Measurements from ENCODE around the gene PDZD11.
"Not testable (repeated sequence)": the region's sequence is repeated elsewhere in the genome, so short reads cannot be mapped to it uniquely, and the experiment has no call there.

The PDZD11 gene

GRCh38 chrX:70313503-70313902 lies 23.8 kb upstream of the PDZD11 start:
- no peak for TF ChIP-seq EZH2 (IDR thresholded peaks at IDR 0.05)
- TF ChIP-seq FOXP2 (optimal IDR thresholded peaks at IDR 0.05; ENCODE audit: control extremely low read depth, extremely low read length, insufficient read depth) = no peak
- no peak for TF ChIP-seq POLR2AphosphoS5 (IDR thresholded peaks at IDR 0.05; ENCODE audit: borderline replicate concordance, low read depth, low read length)
- Histone ChIP-seq H3K36me3 (ENCODE audit: insufficient read depth, low read length) (peaks cover 25% of the 10 kb centered on the region), H3K4me3 (no peak overlapping the region), H3K9ac (ENCODE audit: insufficient read length) (no peak overlapping the region), H3K9me3 (ENCODE audit: low read depth, low read length) (no peaks in the 10 kb centered on the region), H3K27ac (no peak overlapping the region)
- DNase-seq (ENCODE audit: low read depth, low spot score) = no peak

DNA sequence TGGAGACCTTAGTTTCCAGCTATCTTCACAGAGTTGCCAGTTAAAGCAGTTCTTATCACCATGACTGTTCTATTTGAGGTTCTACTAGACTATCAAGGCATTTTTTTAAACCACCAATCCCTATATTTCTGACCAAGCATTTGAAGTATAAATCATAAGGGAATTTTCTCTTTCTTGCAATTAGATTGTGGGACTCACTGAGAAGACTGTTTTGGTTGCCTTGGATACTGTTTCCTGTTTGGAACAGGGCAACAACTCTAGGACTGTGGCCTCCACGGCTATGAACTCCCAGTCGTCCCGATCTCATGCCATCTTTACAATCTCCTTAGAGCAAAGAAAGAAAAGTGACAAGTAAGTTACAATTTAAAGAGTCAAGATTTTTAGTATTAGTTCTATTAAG lies 12.0 kb upstream of the PDZD11 start:
- no peak for DNase-seq (ENCODE audit: low read depth, low spot score)
- Histone ChIP-seq H3K36me3 (ENCODE audit: insufficient read depth, low read length) (peaks cover 53% of the 10 kb centered on the region), H3K27ac (no peak overlapping the region), H3K9ac (ENCODE audit: insufficient read length) (no peak overlapping the region), H3K9me3 (ENCODE audit: low read depth, low read length) (no peaks in the 10 kb centered on the region), H3K4me3 (no peak overlapping the region)
- TF ChIP-seq POLR2AphosphoS5 (IDR thresholded peaks at IDR 0.05; ENCODE audit: borderline replicate concordance, low read depth, low read length) (no peak), EZH2 (IDR thresholded peaks at IDR 0.05) (no peak), FOXP2 (optimal IDR thresholded peaks at IDR 0.05; ENCODE audit: control extremely low read depth, extremely low read length, insufficient read depth) (no peak)

- no peak for DNase-seq (ENCODE audit: low read depth, low spot score)
- Histone ChIP-seq H3K36me3 (ENCODE audit: insufficient read depth, low read length) (peaks cover 16% of the 10 kb centered on the region), H3K9me3 (ENCODE audit: low read depth, low read length) (no peaks in the 10 kb centered on the region), H3K27ac (no peak overlapping the region), H3K9ac (ENCODE audit: insufficient read length) (no peak overlapping the region), H3K4me3 (no peak overlapping the region)
- no peak for TF ChIP-seq EZH2 (IDR thresholded peaks at IDR 0.05)
- no peak for TF ChIP-seq POLR2AphosphoS5 (IDR thresholded peaks at IDR 0.05; ENCODE audit: borderline replicate concordance, low read depth, low read length)
- TF ChIP-seq FOXP2 (optimal IDR thresholded peaks at IDR 0.05; ENCODE audit: control extremely low read depth, extremely low read length, insufficient read depth) = no peak
These were observed 3.9 kb upstream of the PDZD11 start for GRCh38 chrX:70293621-70294020.

DNA sequence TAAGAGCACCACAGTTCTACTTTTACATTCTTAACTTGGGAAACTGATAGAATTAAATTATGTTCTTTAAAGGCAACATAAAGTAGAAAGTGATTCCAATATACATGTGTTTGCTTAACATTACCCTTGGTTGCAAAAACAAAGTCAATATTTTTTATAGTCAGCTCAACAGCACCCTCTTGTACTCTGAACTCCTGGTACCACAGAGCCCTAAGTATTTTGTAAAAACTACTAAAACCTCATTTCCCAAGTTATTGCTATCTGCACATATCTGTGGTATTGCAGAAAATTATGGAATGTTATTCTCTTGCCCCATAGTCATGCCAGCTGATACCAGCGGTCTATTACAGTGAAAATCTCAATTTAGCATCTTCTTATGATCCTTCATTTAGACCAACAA lies 3.1 kb upstream of the PDZD11 start:
- no peak overlapping the region for H3K4me3 ChIP-seq
- no peaks in the 10 kb centered on the region for H3K9me3 ChIP-seq (ENCODE audit: low read depth, low read length)
- peaks cover 20% of the 10 kb centered on the region for H3K36me3 ChIP-seq (ENCODE audit: insufficient read depth, low read length)
- H3K9ac ChIP-seq (ENCODE audit: insufficient read length) = peak overlapping the region; percentile 28
- H3K27ac ChIP-seq = no peak overlapping the region
- TF ChIP-seq FOXP2 (optimal IDR thresholded peaks at IDR 0.05; ENCODE audit: control extremely low read depth, extremely low read length, insufficient read depth) (no peak), EZH2 (IDR thresholded peaks at IDR 0.05) (no peak), POLR2AphosphoS5 (IDR thresholded peaks at IDR 0.05; ENCODE audit: borderline replicate concordance, low read depth, low read length) (no peak)
- no peak for DNase-seq (ENCODE audit: low read depth, low spot score)

GRCh38 chrX:70289168-70289792 lies 447 bp downstream of the PDZD11 start:
- peak overlapping the region; percentile 71 for H3K9ac ChIP-seq (ENCODE audit: insufficient read length)
- H3K36me3 ChIP-seq (ENCODE audit: insufficient read depth, low read length) = peaks cover 18% of the 10 kb centered on the region; the same call in 1 of the 2 replicates
- DNase-seq (ENCODE audit: low read depth, low spot score) = no peak
- peak overlapping the region; percentile 84 for H3K4me3 ChIP-seq
- no peaks in the 10 kb centered on the region for H3K9me3 ChIP-seq (ENCODE audit: low read depth, low read length)
- no peak for TF ChIP-seq POLR2AphosphoS5 (IDR thresholded peaks at IDR 0.05; ENCODE audit: borderline replicate concordance, low read depth, low read length)
- H3K27ac ChIP-seq = no peak overlapping the region

DNA sequence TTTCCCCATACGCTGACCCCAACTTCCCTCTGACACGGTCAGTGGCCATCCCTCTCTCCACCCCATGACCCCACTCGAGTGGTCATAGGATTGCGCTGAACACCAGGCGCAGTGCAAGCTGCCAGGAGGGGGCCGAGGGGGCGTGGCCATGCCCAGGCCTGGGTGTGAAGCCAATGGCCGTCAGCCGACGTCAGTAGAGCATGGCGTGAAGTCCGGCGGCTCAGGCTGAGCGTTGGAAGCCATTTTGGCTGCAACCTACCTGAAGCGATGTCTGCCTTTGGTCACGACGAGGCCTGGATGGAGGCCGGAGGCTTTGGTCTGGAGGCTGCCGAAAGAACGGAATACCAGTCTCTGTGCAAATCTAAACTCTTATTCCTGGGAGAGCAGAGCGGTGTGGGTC lies 7.8 kb downstream of the PDZD11 start, which contains the start of gene RAB41:
TSS of gene RAB41 (plus strand) at position 222 of the 400 bp plus-strand sequence. CDS start at position 268, 46 bp downstream.
- TF ChIP-seq FOXP2 (optimal IDR thresholded peaks at IDR 0.05; ENCODE audit: control extremely low read depth, extremely low read length, insufficient read depth) (no peak), POLR2AphosphoS5 (IDR thresholded peaks at IDR 0.05; ENCODE audit: borderline replicate concordance, low read depth, low read length) (no peak), EZH2 (IDR thresholded peaks at IDR 0.05) (no peak)
- DNase-seq (ENCODE audit: low read depth, low spot score) = no peak

GRCh38 chrX:70280573-70280972 lies 9.2 kb downstream of the PDZD11 start:
- TF ChIP-seq EZH2 (IDR thresholded peaks at IDR 0.05) (no peak), POLR2AphosphoS5 (IDR thresholded peaks at IDR 0.05; ENCODE audit: borderline replicate concordance, low read depth, low read length) (no peak), FOXP2 (optimal IDR thresholded peaks at IDR 0.05; ENCODE audit: control extremely low read depth, extremely low read length, insufficient read depth) (no peak)
- H3K27ac ChIP-seq = no peak overlapping the region
- no peaks in the 10 kb centered on the region for H3K36me3 ChIP-seq (ENCODE audit: insufficient read depth, low read length)
- no peak overlapping the region for H3K4me3 ChIP-seq
- H3K9me3 ChIP-seq (ENCODE audit: low read depth, low read length) = no peaks in the 10 kb centered on the region
- no peak overlapping the region for H3K9ac ChIP-seq (ENCODE audit: insufficient read length)
- DNase-seq (ENCODE audit: low read depth, low spot score) = no peak

More for the DNA sequence above, 7.8 kb downstream of the PDZD11 start, which contains the start of gene RAB41:
- H3K9me3 ChIP-seq (ENCODE audit: low read depth, low read length) = no peaks in the 10 kb centered on the region
- H3K36me3 ChIP-seq (ENCODE audit: insufficient read depth, low read length) = peaks cover 3% of the 10 kb centered on the region; the same call in 1 of the 2 replicates
- no peak within 1 kb of the TSS for H3K4me3 ChIP-seq
- H3K9ac ChIP-seq (ENCODE audit: insufficient read length) = no peak within 1 kb of the TSS
- H3K27ac ChIP-seq = no peak within 1 kb of the TSS

DNA sequence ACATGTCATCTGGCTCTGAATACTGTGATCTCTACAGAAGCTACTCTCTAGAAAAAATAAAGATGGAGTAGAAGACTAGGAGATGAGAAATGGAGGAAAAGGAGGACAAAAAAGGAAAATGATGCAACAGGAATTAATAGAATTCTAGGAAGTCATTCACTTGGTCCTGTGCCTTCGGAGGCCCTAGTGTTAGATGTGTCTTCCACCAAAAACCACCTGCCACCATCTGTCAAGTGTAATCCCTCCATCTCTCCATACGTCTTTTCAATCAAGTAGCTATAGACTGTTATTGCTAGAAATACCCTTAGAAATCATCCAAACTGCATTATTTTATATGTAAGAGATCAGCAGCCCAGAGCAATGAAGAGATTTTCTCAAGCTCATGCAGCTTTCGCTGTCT lies 10.6 kb downstream of the PDZD11 start:
- no peak for TF ChIP-seq EZH2 (IDR thresholded peaks at IDR 0.05)
- Histone ChIP-seq H3K4me3 (no peak overlapping the region), H3K9ac (ENCODE audit: insufficient read length) (no peak overlapping the region), H3K9me3 (ENCODE audit: low read depth, low read length) (no peaks in the 10 kb centered on the region), H3K27ac (no peak overlapping the region), H3K36me3 (ENCODE audit: insufficient read depth, low read length) (no peaks in the 10 kb centered on the region)
- DNase-seq (ENCODE audit: low read depth, low spot score) = no peak

GRCh38 chrX:70274029-70274428 lies 15.7 kb downstream of the PDZD11 start:
- not testable (repeated sequence) for DNase-seq (ENCODE audit: low read depth, low spot score); H3K9ac ChIP-seq (ENCODE audit: insufficient read length); H3K36me3 ChIP-seq (ENCODE audit: insufficient read depth, low read length); H3K9me3 ChIP-seq (ENCODE audit: low read depth, low read length); H3K27ac ChIP-seq; H3K4me3 ChIP-seq
